Esophagus squamous epithelium (tissue), 4 donors: ENCODE results near the gene CCM2L.

Source experiments
- POLR2A ChIP-seq, 4 donors: fragments of 450-650 bp; IDR thresholded peaks; one replicate each; pipeline ENCODE4 v1.6.1; 2017; ENCODE audit warnings: antibody characterized with exemption in 4 of 4, mild to moderate bottlenecking in 4 of 4, moderate library complexity in 3 of 4
- TF ChIP-seq, protein P1 (sequence below), 6 experiments: fragments of 450-650 bp in 4 of 6; fragments of 200-600 bp in 2 of 6; sonication (generic) in 2 of 6; IDR thresholded peaks; one replicate each; pipeline ENCODE4 v1.5.1; 2016 to 2019; ENCODE audit warnings: antibody characterized with exemption in 6 of 6, mild to moderate bottlenecking in 4 of 6, moderate library complexity in 4 of 6

DNA sequence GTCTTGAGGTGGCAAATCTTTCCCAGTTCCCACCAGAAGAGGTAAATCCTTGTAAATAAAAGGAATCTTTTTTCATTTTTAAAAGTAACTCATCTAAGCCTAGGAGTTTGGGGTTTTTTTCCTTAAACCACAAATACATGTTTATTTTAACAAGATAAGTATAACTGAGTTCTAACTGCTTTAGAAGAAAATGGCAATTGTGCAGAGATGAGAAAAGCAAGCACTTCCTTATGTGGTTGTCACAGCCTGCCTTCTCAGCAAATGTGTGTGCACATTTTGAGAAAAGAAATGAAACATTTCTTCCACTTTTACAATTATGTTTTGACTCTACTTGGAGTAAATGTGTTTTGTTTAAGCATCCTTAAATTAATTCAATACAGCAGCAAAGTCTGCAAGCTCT is 59.5 kb downstream of the CCM2L start:
- TF ChIP-seq, protein P1, sequence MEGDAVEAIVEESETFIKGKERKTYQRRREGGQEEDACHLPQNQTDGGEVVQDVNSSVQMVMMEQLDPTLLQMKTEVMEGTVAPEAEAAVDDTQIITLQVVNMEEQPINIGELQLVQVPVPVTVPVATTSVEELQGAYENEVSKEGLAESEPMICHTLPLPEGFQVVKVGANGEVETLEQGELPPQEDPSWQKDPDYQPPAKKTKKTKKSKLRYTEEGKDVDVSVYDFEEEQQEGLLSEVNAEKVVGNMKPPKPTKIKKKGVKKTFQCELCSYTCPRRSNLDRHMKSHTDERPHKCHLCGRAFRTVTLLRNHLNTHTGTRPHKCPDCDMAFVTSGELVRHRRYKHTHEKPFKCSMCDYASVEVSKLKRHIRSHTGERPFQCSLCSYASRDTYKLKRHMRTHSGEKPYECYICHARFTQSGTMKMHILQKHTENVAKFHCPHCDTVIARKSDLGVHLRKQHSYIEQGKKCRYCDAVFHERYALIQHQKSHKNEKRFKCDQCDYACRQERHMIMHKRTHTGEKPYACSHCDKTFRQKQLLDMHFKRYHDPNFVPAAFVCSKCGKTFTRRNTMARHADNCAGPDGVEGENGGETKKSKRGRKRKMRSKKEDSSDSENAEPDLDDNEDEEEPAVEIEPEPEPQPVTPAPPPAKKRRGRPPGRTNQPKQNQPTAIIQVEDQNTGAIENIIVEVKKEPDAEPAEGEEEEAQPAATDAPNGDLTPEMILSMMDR (IDR thresholded peaks at IDR 0.05) = no peak
- TF ChIP-seq POLR2A (IDR thresholded peaks at IDR 0.05) = no peak
